Measurements from ENCODE around the gene AHNAK2. TPM values are rescaled to one million over a fixed set of nuclear protein-coding genes. Genes with fewer than 3 reads are reported as not detected.
A peak's percentile ranks its signal among the peaks of the same experiment; 100 is the strongest.

The AHNAK2 gene
- total and polyA plus RNA-seq, 2 experiments from 2014 or later = 38.3 to 58.0 TPM

DNA sequence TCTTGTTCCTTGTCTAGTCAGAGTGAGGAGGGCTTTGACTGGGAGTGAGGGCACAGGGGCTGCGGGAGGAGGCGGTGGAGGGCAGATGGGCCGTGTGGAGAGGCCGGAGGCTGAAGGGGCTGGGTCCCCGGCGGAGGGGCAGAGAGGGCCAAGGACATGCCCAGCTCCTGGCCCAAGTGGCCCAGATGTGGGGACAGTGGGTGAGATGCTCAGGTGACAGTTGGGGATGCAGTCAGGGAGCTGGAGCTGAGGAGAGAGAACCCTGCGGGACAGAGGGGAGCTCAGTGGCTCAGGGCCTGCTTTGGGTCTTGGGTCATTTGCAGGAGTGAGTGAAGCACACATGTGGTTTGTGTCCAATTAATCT, 80.0 kb downstream of the AHNAK2 start:
- Histone ChIP-seq H4K20me1 (ENCODE audit: insufficient read depth) (no peaks in the 10 kb centered on the region), H3K79me2 (ENCODE audit: insufficient read depth) (no peaks in the 10 kb centered on the region), H3K27me3 (replicated peaks; ENCODE audit: insufficient read depth) (no peaks in the 10 kb centered on the region), H3K9me2 (ENCODE audit: insufficient read depth) (no peaks in the 10 kb centered on the region), H3K4me2 (ENCODE audit: unreplicated experiment) (no peak overlapping the region), H2AFZ (no peak overlapping the region), H3K27ac (no peak overlapping the region), H3K9me3 (ENCODE audit: low read depth) (no peaks in the 10 kb centered on the region), H3K36me3 (ENCODE audit: low read depth) (no peaks in the 10 kb centered on the region; the same call in 1 of the 2 replicates), H3K4me3 (no peak overlapping the region), H3F3A (ENCODE audit: insufficient read depth) (no peaks in the 10 kb centered on the region), H3K4me1 (ENCODE audit: insufficient read depth) (no peaks in the 10 kb centered on the region), H3K9ac (no peak overlapping the region)
- 97 to 98% methylated on average over 7 of the region's 7 CpGs for WGBS, 2 experiments (ENCODE audit: low coverage in 1 of 2, low lambda C conversion rate in 2 of 2, missing lambda C conversion rate in 2 of 2)
- DNase-seq = no peak
- TF ChIP-seq EZH2phosphoT487 (IDR thresholded peaks at IDR 0.05; ENCODE audit: insufficient read depth, low read depth) = no peak
- TF ChIP-seq EZH2 (IDR thresholded peaks at IDR 0.05; ENCODE audit: insufficient read depth, poor library complexity, severe bottlenecking) = no peak
- in situ Hi-C loops (cut with MboI) = no loop called here

DNA sequence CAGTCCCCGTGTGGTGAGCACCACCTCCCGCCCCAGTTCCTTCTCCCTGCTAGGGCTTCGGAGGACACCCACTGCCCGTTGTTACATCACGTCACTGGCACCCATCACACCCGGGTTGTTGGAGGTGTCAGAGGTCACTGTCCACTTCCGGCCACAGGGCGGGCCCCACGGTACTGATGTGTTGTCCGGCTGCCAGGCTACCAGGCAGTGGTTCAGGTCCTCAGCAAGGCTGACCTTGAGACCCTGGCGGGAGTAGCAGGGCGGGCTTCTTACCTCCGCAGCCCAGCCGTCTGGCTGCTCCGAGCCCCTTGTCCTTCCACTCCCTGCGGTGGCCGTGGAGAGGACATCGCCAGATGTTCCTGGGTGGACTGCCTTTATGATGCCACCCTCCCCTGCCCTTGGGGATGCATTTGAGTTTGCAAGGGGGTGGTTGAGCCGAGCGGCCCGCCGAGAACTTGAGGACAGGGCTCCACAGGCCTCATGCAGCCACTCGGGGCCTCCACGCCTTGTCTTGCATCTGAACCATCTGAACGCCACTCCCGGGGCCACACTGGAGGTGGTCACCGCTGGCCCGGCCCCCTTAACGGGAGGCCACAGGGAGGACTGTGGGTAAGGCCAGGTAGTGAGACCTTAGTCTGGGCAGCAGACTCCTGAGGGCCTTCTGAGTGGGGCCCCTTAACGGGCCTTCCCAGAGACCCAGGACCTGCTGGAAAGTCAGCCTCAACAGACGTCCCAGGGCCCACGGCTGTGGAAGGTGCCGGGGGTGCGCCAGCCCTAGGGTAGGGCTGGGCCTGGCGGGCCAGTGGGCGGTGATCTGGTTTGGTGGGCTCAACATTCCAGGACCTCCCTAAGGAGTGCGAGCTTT, 80.6 kb downstream of the AHNAK2 start:
- no peak for DNase-seq
- H3K79me2 ChIP-seq (ENCODE audit: insufficient read depth) = no peaks in the 10 kb centered on the region
- no peak overlapping the region for H2AFZ ChIP-seq
- no peaks in the 10 kb centered on the region for H4K20me1 ChIP-seq (ENCODE audit: insufficient read depth)
- 79 to 83% methylated on average over 36 to 37 of the region's 37 CpGs for WGBS, 2 experiments (ENCODE audit: low coverage in 1 of 2, low lambda C conversion rate in 2 of 2, missing lambda C conversion rate in 2 of 2)
- no peaks in the 10 kb centered on the region for H3K4me1 ChIP-seq (ENCODE audit: insufficient read depth)
- H3K9ac ChIP-seq = no peak overlapping the region
- in situ Hi-C loops (cut with MboI) = no loop called here
- no peak overlapping the region for H3K4me3 ChIP-seq
- H3K27me3 ChIP-seq (replicated peaks; ENCODE audit: insufficient read depth) = no peaks in the 10 kb centered on the region
- no peaks in the 10 kb centered on the region for H3F3A ChIP-seq (ENCODE audit: insufficient read depth)
- no peaks in the 10 kb centered on the region for H3K9me3 ChIP-seq (ENCODE audit: low read depth)
- H3K4me2 ChIP-seq (ENCODE audit: unreplicated experiment) = no peak overlapping the region
- TF ChIP-seq EZH2phosphoT487 (IDR thresholded peaks at IDR 0.05; ENCODE audit: insufficient read depth, low read depth) (no peak), EZH2 (IDR thresholded peaks at IDR 0.05; ENCODE audit: insufficient read depth, poor library complexity, severe bottlenecking) (no peak)
- H3K27ac ChIP-seq = no peak overlapping the region
- H3K36me3 ChIP-seq (ENCODE audit: low read depth) = no peaks in the 10 kb centered on the region; the same call in 1 of the 2 replicates
- no peaks in the 10 kb centered on the region for H3K9me2 ChIP-seq (ENCODE audit: insufficient read depth)

DNA sequence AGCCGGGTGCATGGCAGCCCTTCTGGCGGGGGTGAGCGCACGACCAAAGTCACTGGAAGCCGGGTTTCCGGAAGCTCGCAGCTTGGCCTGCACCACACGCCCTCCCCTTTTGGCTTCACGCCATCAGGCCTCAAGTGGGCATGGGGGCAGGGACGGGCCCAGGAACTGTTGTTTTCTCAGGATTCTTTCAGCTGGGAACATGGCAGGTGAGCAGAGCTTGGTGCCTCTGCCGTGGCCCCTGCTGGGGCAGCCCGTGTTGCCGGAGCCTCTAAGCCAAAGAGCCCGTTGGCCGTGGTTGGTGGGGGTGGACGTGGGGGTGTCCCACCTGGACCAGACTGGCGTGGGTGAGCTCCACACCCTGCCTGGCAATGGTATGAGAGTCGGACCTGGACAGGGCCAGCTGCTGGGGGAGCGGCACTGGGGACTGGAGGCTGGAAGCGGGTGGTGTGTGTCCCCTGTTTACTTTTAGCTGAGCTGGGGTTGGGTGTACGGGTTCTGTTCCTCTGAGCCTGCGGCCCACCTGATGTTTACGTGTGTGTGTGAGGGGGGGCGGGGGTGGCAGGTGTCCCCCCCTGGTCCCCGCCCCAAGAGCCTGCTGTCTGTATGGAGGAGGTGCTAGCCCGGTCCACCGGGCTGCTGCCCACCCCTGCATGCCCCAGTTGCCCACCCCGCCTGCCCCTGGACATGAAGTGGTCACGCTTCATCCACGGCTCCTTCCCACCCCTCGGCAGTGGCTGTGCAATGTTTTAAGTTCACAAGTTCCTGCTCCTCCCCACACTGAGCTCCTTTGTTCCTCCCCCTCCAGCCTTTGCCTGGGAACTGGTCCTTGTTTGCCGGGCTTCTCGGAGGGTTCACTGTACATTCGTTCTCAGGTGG, 82.2 kb downstream of the AHNAK2 start:
- no peaks in the 10 kb centered on the region for H3K4me1 ChIP-seq (ENCODE audit: insufficient read depth)
- H2AFZ ChIP-seq = no peak overlapping the region
- no peak overlapping the region for H3K27ac ChIP-seq
- no peaks in the 10 kb centered on the region for H4K20me1 ChIP-seq (ENCODE audit: insufficient read depth)
- no peak overlapping the region for H3K4me2 ChIP-seq (ENCODE audit: unreplicated experiment)
- no peaks in the 10 kb centered on the region for H3K9me2 ChIP-seq (ENCODE audit: insufficient read depth)
- no peak overlapping the region for H3K9ac ChIP-seq
- no peaks in the 10 kb centered on the region for H3K79me2 ChIP-seq (ENCODE audit: insufficient read depth)
- no peaks in the 10 kb centered on the region for H3K9me3 ChIP-seq (ENCODE audit: low read depth)
- TF ChIP-seq EZH2 (IDR thresholded peaks at IDR 0.05; ENCODE audit: insufficient read depth, poor library complexity, severe bottlenecking) (no peak), EZH2phosphoT487 (IDR thresholded peaks at IDR 0.05; ENCODE audit: insufficient read depth, low read depth) (no peak)
- in situ Hi-C loops (cut with MboI) = no loop called here
- no peaks in the 10 kb centered on the region for H3K27me3 ChIP-seq (replicated peaks; ENCODE audit: insufficient read depth)
- DNase-seq = peak; percentile 32
- H3K36me3 ChIP-seq (ENCODE audit: low read depth) = no peaks in the 10 kb centered on the region; the same call in 1 of the 2 replicates
- H3K4me3 ChIP-seq = no peak overlapping the region
- H3F3A ChIP-seq (ENCODE audit: insufficient read depth) = no peaks in the 10 kb centered on the region
- WGBS, 2 experiments (ENCODE audit: low coverage in 1 of 2, low lambda C conversion rate in 2 of 2, missing lambda C conversion rate in 2 of 2) = 35 to 38% methylated on average over 23 to 30 of the region's 34 CpGs

GRCh38 chr14:104895207-104895785, 82.9 kb downstream of the AHNAK2 start:
- no peak overlapping the region for H3K27ac ChIP-seq
- H3F3A ChIP-seq (ENCODE audit: insufficient read depth) = no peaks in the 10 kb centered on the region
- no peak for DNase-seq
- no peak overlapping the region for H2AFZ ChIP-seq
- WGBS, 2 experiments (ENCODE audit: low coverage in 1 of 2, low lambda C conversion rate in 2 of 2, missing lambda C conversion rate in 2 of 2) = 83 to 84% methylated on average over 9 of the region's 9 CpGs
- H4K20me1 ChIP-seq (ENCODE audit: insufficient read depth) = no peaks in the 10 kb centered on the region
- H3K4me1 ChIP-seq (ENCODE audit: insufficient read depth) = no peaks in the 10 kb centered on the region
- H3K9me2 ChIP-seq (ENCODE audit: insufficient read depth) = no peaks in the 10 kb centered on the region
- H3K79me2 ChIP-seq (ENCODE audit: insufficient read depth) = no peaks in the 10 kb centered on the region
- H3K36me3 ChIP-seq (ENCODE audit: low read depth) = no peaks in the 10 kb centered on the region; the same call in 1 of the 2 replicates
- no peak for TF ChIP-seq EZH2phosphoT487 (IDR thresholded peaks at IDR 0.05; ENCODE audit: insufficient read depth, low read depth)
- TF ChIP-seq EZH2 (IDR thresholded peaks at IDR 0.05; ENCODE audit: insufficient read depth, poor library complexity, severe bottlenecking) = no peak
- no peak overlapping the region for H3K4me2 ChIP-seq (ENCODE audit: unreplicated experiment)
- no peak overlapping the region for H3K9ac ChIP-seq
- H3K9me3 ChIP-seq (ENCODE audit: low read depth) = no peaks in the 10 kb centered on the region
- H3K4me3 ChIP-seq = no peak overlapping the region
- in situ Hi-C loops (cut with MboI) = no loop called here
- no peaks in the 10 kb centered on the region for H3K27me3 ChIP-seq (replicated peaks; ENCODE audit: insufficient read depth)
